K562 (cell line): ENCODE results near the gene ZNF195. TPM values are rescaled to one million over a fixed set of nuclear protein-coding genes. Genes with fewer than 3 reads are reported as not detected.

Source experiments
- ARNT ChIP-seq, 2 experiments: fragments of 450-650 bp; IDR thresholded peaks; 2 replicates each; pipeline ENCODE4 v1.6.1; 2016; ENCODE audit warnings: mild to moderate bottlenecking in 1 of 2
- FOXK2 ChIP-seq, 2 experiments: fragments of 450-650 bp; IDR thresholded peaks in 1 of 2; conservative IDR thresholded peaks in 1 of 2; 2 replicates each; pipeline ENCODE4 v1.6.1; 2016; ENCODE audit warnings: low read depth in 2 of 2, mild to moderate bottlenecking in 1 of 2
- JUND ChIP-seq, 2 experiments: IDR thresholded peaks; 2 replicates in 1 of 2; 3 replicates in 1 of 2; pipeline ENCODE4 v1.6.1; 2011; ENCODE audit warnings: borderline replicate concordance in 2 of 2, low read depth in 2 of 2, low read length in 2 of 2, improper control_type of control experiment in 1 of 2, missing biosample characterization in 1 of 2, missing genetic modification characterization in 1 of 2, missing genetic modification reagents in 1 of 2
- RBM39 ChIP-seq: fragments of 200-400 bp; formaldehyde crosslinking; optimal IDR thresholded peaks from 2 replicates; pipeline ENCODE3; 2018; ENCODE audit warnings: low read depth, low read length
- ZFP30 ChIP-seq: fragments of 250-450 bp; sonication (Bioruptor Pico); IDR thresholded peaks from 2 replicates; pipeline ENCODE4 v1.8.0; 2022; ENCODE audit warnings: moderate library complexity, mild to moderate bottlenecking, inconsistent platforms, borderline replicate concordance
- ZNF124 ChIP-seq: sonication (generic); formaldehyde crosslinking; IDR thresholded peaks from 2 replicates; pipeline ENCODE4 v1.8.1; 2022; ENCODE audit warnings: missing genetic modification reagents
- ZNF316 ChIP-seq: fragments of 450-650 bp; IDR thresholded peaks from 2 replicates; pipeline ENCODE4 v1.6.1; 2016
- ZZZ3 ChIP-seq: fragments of 450-650 bp; IDR thresholded peaks from 2 replicates; pipeline ENCODE4 v1.6.1; 2016; ENCODE audit warnings: antibody characterized with exemption, mild to moderate bottlenecking, moderate library complexity
- polyA plus RNA-seq, 8 experiments: library from polyadenylated mRNA; depleted of rRNA in 4 of 8; stranded (reverse) in 5 of 8; unstranded in 3 of 8; fragments of >200 nt; fragmentation: Nextera tagmentation in 2 of 8; fragmentation: Illumina TruSeq in 1 of 8; extraction: Ambion mirVana in 2 of 8; extraction: Trizol in 1 of 8; gene quantifications; 2 replicates each; pipeline versions ENCODE4 v1.2.1 to v1.2.3, GENCODE V29; 2011 to 2014; ENCODE audit warnings: inconsistent platforms in 1 of 8, missing spikeins in 1 of 8
- total RNA-seq, 7 experiments: library from RNA; depleted of rRNA in 6 of 7; stranded (reverse); fragments of >200 nt in 6 of 7; fragmentation: Illumina TruSeq in 2 of 7; extraction: Trizol in 2 of 7; gene quantifications; 2 replicates each; pipeline versions ENCODE4 v1.2.1 to v1.2.3, GENCODE V29; 2011 to 2021; ENCODE audit warnings: low replicate concordance in 1 of 7
- TF ChIP-seq, protein P1 (sequence below): fragments of 450-650 bp; IDR thresholded peaks from 2 replicates; pipeline ENCODE4 v1.6.1; 2016; ENCODE audit warnings: mild to moderate bottlenecking, moderate library complexity
- TF ChIP-seq, protein P2 (sequence below): fragments of 150-350 bp; IDR thresholded peaks from 2 replicates; pipeline ENCODE4 v1.6.1; 2014; ENCODE audit warnings: low read depth, mild to moderate bottlenecking, low read length, borderline replicate concordance
- TF ChIP-seq, protein P3 (sequence below): fragments of 250-450 bp; sonication (Bioruptor Pico); IDR thresholded peaks from 2 replicates; pipeline ENCODE4 v1.4.0; 2020; ENCODE audit warnings: mild to moderate bottlenecking, moderate library complexity

ZNF195 gene
- total and polyA plus RNA-seq, 9 of the 15 experiments (the other 6 are each of a cell fraction or from before 2014, with no cell fraction given) = 42.1 to 75.5 (median 60.4) TPM

DNA sequence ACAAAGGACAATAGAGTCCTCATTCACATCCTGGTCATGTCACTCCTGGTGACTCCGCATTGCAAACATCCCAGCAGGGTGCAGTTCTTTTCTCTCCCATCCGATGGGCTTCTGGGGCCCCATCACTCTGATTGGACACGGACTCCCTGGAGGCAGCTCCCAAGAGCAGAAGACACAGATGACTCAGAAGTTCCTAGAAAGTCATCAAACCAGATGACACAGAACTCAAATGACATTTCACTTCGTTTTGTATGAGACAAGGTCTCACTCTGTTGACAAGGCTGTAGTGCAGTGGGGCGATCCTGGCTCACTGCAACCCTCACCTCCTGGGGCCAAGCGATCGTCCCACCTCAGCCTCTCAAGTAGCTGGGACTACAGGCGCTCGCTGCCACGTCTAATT lies 33.2 kb downstream of the ZNF195 start (continued):
- TF ChIP-seq, protein P1, sequence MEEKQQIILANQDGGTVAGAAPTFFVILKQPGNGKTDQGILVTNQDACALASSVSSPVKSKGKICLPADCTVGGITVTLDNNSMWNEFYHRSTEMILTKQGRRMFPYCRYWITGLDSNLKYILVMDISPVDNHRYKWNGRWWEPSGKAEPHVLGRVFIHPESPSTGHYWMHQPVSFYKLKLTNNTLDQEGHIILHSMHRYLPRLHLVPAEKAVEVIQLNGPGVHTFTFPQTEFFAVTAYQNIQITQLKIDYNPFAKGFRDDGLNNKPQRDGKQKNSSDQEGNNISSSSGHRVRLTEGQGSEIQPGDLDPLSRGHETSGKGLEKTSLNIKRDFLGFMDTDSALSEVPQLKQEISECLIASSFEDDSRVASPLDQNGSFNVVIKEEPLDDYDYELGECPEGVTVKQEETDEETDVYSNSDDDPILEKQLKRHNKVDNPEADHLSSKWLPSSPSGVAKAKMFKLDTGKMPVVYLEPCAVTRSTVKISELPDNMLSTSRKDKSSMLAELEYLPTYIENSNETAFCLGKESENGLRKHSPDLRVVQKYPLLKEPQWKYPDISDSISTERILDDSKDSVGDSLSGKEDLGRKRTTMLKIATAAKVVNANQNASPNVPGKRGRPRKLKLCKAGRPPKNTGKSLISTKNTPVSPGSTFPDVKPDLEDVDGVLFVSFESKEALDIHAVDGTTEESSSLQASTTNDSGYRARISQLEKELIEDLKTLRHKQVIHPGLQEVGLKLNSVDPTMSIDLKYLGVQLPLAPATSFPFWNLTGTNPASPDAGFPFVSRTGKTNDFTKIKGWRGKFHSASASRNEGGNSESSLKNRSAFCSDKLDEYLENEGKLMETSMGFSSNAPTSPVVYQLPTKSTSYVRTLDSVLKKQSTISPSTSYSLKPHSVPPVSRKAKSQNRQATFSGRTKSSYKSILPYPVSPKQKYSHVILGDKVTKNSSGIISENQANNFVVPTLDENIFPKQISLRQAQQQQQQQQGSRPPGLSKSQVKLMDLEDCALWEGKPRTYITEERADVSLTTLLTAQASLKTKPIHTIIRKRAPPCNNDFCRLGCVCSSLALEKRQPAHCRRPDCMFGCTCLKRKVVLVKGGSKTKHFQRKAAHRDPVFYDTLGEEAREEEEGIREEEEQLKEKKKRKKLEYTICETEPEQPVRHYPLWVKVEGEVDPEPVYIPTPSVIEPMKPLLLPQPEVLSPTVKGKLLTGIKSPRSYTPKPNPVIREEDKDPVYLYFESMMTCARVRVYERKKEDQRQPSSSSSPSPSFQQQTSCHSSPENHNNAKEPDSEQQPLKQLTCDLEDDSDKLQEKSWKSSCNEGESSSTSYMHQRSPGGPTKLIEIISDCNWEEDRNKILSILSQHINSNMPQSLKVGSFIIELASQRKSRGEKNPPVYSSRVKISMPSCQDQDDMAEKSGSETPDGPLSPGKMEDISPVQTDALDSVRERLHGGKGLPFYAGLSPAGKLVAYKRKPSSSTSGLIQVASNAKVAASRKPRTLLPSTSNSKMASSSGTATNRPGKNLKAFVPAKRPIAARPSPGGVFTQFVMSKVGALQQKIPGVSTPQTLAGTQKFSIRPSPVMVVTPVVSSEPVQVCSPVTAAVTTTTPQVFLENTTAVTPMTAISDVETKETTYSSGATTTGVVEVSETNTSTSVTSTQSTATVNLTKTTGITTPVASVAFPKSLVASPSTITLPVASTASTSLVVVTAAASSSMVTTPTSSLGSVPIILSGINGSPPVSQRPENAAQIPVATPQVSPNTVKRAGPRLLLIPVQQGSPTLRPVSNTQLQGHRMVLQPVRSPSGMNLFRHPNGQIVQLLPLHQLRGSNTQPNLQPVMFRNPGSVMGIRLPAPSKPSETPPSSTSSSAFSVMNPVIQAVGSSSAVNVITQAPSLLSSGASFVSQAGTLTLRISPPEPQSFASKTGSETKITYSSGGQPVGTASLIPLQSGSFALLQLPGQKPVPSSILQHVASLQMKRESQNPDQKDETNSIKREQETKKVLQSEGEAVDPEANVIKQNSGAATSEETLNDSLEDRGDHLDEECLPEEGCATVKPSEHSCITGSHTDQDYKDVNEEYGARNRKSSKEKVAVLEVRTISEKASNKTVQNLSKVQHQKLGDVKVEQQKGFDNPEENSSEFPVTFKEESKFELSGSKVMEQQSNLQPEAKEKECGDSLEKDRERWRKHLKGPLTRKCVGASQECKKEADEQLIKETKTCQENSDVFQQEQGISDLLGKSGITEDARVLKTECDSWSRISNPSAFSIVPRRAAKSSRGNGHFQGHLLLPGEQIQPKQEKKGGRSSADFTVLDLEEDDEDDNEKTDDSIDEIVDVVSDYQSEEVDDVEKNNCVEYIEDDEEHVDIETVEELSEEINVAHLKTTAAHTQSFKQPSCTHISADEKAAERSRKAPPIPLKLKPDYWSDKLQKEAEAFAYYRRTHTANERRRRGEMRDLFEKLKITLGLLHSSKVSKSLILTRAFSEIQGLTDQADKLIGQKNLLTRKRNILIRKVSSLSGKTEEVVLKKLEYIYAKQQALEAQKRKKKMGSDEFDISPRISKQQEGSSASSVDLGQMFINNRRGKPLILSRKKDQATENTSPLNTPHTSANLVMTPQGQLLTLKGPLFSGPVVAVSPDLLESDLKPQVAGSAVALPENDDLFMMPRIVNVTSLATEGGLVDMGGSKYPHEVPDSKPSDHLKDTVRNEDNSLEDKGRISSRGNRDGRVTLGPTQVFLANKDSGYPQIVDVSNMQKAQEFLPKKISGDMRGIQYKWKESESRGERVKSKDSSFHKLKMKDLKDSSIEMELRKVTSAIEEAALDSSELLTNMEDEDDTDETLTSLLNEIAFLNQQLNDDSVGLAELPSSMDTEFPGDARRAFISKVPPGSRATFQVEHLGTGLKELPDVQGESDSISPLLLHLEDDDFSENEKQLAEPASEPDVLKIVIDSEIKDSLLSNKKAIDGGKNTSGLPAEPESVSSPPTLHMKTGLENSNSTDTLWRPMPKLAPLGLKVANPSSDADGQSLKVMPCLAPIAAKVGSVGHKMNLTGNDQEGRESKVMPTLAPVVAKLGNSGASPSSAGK = no peak; the same call in 1 of the 2 replicates
- TF ChIP-seq ZFP30 (CRISPR knock-in tag) (no peak), ZNF316 (peak; percentile 27; the same call in 1 of the 2 replicates), ZZZ3 (no peak), RBM39 (no peak), JUND (IDR thresholded peaks at IDR 0.05; ENCODE audit: borderline replicate concordance, low read depth, low read length) (peak; percentile 94), JUND (tag; IDR thresholded peaks at IDR 0.05; ENCODE audit: borderline replicate concordance, low read depth, low read length) (peak; percentile 96; the same call in 2 of the 3 replicates), ZNF124 (no peak), FOXK2 (conservative IDR thresholded peaks at IDR 0.05 in 1 of 2, IDR thresholded peaks at IDR 0.05 in 1 of 2; ENCODE audit: low read depth in 2 of 2) (peak; percentile 19 to 50; a peak in 1 of 4 replicates), ARNT (IDR thresholded peaks at IDR 0.05) (no peak)
- TF ChIP-seq, protein P2, sequence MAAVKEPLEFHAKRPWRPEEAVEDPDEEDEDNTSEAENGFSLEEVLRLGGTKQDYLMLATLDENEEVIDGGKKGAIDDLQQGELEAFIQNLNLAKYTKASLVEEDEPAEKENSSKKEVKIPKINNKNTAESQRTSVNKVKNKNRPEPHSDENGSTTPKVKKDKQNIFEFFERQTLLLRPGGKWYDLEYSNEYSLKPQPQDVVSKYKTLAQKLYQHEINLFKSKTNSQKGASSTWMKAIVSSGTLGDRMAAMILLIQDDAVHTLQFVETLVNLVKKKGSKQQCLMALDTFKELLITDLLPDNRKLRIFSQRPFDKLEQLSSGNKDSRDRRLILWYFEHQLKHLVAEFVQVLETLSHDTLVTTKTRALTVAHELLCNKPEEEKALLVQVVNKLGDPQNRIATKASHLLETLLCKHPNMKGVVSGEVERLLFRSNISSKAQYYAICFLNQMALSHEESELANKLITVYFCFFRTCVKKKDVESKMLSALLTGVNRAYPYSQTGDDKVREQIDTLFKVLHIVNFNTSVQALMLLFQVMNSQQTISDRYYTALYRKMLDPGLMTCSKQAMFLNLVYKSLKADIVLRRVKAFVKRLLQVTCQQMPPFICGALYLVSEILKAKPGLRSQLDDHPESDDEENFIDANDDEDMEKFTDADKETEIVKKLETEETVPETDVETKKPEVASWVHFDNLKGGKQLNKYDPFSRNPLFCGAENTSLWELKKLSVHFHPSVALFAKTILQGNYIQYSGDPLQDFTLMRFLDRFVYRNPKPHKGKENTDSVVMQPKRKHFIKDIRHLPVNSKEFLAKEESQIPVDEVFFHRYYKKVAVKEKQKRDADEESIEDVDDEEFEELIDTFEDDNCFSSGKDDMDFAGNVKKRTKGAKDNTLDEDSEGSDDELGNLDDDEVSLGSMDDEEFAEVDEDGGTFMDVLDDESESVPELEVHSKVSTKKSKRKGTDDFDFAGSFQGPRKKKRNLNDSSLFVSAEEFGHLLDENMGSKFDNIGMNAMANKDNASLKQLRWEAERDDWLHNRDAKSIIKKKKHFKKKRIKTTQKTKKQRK = no peak
- TF ChIP-seq, protein P3, sequence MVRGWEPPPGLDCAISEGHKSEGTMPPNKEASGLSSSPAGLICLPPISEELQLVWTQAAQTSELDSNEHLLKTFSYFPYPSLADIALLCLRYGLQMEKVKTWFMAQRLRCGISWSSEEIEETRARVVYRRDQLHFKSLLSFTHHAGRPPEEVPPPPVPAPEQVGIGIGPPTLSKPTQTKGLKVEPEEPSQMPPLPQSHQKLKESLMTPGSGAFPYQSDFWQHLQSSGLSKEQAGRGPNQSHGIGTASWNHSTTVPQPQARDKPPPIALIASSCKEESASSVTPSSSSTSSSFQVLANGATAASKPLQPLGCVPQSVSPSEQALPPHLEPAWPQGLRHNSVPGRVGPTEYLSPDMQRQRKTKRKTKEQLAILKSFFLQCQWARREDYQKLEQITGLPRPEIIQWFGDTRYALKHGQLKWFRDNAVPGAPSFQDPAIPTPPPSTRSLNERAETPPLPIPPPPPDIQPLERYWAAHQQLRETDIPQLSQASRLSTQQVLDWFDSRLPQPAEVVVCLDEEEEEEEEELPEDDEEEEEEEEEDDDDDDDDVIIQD (CRISPR knock-in tag) = no peak
